ENCODE results near the gene CYP1B1.

CYP1B1 gene

DNA sequence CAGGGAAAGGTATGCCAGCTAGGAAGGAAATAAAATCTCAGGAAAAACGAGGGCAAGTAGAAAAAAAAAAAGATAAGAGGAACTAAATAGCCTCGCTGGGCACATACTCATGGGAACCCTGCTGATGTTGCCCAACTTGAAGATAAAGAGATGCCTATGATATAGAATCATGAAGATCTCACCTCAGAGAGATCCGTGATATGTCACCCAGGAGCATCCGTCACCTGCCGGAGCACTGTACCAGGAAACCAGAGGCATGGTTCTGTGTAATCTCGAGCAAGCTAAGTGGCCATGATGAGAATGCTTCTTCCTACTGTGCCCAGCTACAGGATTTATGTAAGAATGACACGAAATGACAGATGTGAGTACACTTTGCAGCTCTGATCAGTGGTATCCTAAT lies 40.0 kb downstream of the CYP1B1 start:
- ChIA-PET POLR2A (no interaction called here), CTCF (interaction anchor here (1.5 to 1.7 kb wide), 2 partner anchors 9 to 238 kb away, joined by 4 to 6 read pairs; no protein-coding TSS in a partner anchor)
- H3K4me3 ChIP-seq (ENCODE audit: low read depth, low read length) = no peak overlapping the region
- no peak for DNase-seq (ENCODE audit: low read depth, low spot score)
- TF ChIP-seq, protein P1, sequence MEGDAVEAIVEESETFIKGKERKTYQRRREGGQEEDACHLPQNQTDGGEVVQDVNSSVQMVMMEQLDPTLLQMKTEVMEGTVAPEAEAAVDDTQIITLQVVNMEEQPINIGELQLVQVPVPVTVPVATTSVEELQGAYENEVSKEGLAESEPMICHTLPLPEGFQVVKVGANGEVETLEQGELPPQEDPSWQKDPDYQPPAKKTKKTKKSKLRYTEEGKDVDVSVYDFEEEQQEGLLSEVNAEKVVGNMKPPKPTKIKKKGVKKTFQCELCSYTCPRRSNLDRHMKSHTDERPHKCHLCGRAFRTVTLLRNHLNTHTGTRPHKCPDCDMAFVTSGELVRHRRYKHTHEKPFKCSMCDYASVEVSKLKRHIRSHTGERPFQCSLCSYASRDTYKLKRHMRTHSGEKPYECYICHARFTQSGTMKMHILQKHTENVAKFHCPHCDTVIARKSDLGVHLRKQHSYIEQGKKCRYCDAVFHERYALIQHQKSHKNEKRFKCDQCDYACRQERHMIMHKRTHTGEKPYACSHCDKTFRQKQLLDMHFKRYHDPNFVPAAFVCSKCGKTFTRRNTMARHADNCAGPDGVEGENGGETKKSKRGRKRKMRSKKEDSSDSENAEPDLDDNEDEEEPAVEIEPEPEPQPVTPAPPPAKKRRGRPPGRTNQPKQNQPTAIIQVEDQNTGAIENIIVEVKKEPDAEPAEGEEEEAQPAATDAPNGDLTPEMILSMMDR (IDR thresholded peaks at IDR 0.05; ENCODE audit: insufficient read depth, low read length, missing control alignments) = no peak

DNA sequence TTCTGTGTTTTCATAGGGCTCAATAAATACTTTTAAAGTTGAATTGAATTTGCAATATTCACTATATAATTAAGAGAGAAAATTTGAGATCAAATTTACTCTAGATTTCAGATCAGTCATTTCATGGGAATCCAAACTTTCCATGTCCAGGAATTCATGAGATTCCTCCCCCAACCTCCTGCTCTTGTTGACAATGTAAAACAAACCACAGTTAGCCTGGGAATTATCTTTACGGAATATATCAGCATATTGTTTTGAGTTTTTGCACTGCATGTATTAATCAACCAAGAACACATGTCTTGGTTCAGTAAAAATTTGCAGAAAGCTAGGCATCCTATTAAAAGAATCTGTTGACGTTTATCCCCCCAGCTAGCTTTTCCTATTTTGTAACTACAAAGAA lies 42.3 kb downstream of the CYP1B1 start:
- POLR2A ChIA-PET = no interaction called here
- DNase-seq (ENCODE audit: low read depth, low spot score) = no peak
- TF ChIP-seq, protein P1 (IDR thresholded peaks at IDR 0.05; ENCODE audit: insufficient read depth, low read length, missing control alignments) = no peak
- CTCF ChIA-PET = no interaction called here
- no peak overlapping the region for H3K4me3 ChIP-seq (ENCODE audit: low read depth, low read length)

DNA sequence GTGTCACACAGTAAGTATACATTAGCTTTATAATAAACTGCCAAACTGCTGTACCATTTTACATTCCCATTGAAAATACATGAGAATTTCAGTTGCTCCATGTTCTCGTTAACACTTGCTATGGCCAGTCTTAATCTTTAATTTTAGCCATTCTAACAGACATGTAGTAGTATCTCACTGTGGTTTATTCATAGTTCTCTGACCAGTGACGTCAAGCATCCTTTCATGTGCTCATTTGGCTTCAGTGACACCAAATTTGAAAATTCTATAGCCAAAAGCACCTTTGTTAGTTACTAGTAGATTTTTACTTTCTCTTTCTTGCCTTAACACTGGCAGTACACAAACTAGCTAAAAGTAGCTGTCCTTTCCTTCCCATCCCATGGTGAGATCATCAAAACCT lies 43.0 kb downstream of the CYP1B1 start:
- POLR2A ChIA-PET = no interaction called here
- no peak for DNase-seq (ENCODE audit: low read depth, low spot score)
- TF ChIP-seq, protein P1 (IDR thresholded peaks at IDR 0.05; ENCODE audit: insufficient read depth, low read length, missing control alignments) = no peak
- CTCF ChIA-PET = no interaction called here
- H3K4me3 ChIP-seq (ENCODE audit: low read depth, low read length) = no peak overlapping the region

DNA sequence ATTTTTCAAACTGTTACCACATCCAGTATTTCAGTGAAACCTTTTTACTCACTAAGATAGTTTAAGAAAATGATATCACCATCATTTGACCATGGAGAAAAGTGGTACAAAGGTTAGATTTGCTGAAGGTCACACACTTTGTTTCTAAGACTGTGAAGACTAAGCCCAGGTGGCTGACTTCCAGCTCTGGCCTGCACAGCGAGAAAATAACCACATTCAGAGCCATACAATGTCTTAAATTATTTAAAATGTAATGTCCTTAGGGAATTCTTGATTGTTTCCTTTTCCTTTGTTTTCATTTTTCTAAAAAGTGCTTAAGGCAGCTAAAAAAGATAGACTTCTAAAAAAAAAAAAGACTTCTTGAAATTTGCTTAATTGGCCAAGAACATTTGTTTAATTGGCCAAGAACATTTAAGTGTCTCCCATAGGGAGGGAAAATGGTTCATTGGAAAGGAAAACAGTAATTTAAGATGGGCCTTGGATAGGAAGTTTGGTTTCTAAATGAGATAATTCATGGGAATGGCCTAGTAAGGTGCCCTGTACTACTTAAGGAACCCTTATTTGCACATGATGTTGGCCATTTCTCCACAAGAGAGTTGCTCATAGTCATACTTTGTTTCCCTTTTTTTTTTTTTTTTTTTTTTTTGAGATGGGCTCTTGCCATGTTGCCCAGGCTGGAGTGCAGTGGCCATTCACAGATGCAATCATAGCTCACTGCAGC lies 45.2 kb downstream of the CYP1B1 start:
- POLR2A ChIA-PET = no interaction called here
- no peak for DNase-seq (ENCODE audit: low read depth, low spot score)
- CTCF ChIA-PET = no interaction called here
- TF ChIP-seq, protein P1 (IDR thresholded peaks at IDR 0.05; ENCODE audit: insufficient read depth, low read length, missing control alignments) = no peak
- H3K4me3 ChIP-seq (ENCODE audit: low read depth, low read length) = no peak overlapping the region

DNA sequence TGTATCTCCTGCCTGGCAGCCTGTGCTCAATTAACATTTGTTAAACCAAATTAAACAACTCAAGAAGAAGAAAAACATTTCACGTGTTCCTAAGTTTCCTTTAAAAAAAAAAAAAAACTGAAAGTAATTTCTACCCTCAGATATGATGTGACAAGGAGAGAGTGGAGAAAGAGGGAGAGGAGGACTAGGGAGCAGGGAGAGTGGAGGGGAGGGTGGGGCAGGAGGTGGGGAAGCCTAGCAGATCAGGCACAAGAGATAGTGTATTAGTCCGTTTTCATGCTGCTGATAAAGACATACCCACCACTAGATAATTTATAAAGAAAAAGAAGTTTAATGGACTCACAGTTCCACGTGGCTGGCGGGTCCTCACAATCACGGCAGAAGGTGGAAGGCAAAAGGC lies 46.4 kb downstream of the CYP1B1 start:
- H3K4me3 ChIP-seq (ENCODE audit: low read depth, low read length) = no peak overlapping the region
- TF ChIP-seq, protein P1 (IDR thresholded peaks at IDR 0.05; ENCODE audit: insufficient read depth, low read length, missing control alignments) = no peak
- ChIA-PET POLR2A (no interaction called here), CTCF (no interaction called here)
- no peak for DNase-seq (ENCODE audit: low read depth, low spot score)

DNA sequence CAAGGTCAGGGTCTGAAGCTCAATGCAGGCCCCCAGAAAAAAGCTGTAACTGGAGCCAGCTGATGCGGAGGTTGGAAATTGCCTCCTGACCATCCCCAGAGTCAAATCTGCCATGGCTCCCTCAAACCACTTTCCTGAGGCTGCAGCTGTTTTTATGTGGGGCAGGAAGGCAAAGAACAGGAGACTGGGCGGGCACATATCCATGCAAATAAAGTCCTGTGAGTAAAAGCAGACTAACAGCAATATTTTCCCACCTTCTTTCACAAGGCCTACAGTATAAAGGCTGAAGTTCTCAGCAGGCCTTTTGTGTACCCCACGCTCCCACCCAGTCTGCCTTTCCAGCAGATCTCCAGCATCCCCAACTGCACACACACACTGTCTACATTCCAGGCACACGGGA lies 47.1 kb downstream of the CYP1B1 start:
- DNase-seq (ENCODE audit: low read depth, low spot score) = no peak
- ChIA-PET CTCF (interaction anchor here (1.2 kb wide), 1 partner anchor 13 kb away, joined by 4 read pairs; no protein-coding TSS in a partner anchor), POLR2A (no interaction called here)
- TF ChIP-seq, protein P1 (IDR thresholded peaks at IDR 0.05; ENCODE audit: insufficient read depth, low read length, missing control alignments) = no peak
- H3K4me3 ChIP-seq (ENCODE audit: low read depth, low read length) = no peak overlapping the region
